UCSD-AML1 (cell line): ENCODE results near the gene GNA12.
"Not testable (repeated sequence)": the region's sequence is repeated elsewhere in the genome, so short reads cannot be mapped to it uniquely, and the experiment has no call there.

Experiments
- DNase-seq: peaks from one replicate; lab custom pipeline; 2025; ENCODE audit not compliant: unreplicated experiment; lab: John Stamatoyannopoulos, UW

Gene GNA12

DNA sequence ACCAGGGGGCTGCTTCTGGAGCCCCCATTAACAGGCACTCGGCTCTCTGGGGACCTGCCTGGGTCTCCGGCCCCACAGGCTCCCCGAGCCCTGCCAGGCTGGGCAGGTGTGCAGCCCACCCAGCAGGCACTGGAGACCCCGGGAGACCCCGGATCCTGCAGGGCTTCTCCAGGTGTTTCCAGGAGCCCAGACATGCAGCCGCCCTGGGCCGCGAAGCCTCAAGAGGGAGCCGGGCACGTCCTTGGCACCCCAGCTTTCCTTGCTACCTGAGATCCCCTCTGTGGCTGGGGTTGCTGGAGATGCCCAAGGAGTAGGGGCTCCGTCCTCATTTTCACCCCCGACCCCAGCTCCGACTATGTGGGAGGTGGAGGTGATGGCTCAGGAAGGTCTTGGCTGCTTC lies 163.9 kb downstream of the GNA12 start:
- no peak for DNase-seq

DNA sequence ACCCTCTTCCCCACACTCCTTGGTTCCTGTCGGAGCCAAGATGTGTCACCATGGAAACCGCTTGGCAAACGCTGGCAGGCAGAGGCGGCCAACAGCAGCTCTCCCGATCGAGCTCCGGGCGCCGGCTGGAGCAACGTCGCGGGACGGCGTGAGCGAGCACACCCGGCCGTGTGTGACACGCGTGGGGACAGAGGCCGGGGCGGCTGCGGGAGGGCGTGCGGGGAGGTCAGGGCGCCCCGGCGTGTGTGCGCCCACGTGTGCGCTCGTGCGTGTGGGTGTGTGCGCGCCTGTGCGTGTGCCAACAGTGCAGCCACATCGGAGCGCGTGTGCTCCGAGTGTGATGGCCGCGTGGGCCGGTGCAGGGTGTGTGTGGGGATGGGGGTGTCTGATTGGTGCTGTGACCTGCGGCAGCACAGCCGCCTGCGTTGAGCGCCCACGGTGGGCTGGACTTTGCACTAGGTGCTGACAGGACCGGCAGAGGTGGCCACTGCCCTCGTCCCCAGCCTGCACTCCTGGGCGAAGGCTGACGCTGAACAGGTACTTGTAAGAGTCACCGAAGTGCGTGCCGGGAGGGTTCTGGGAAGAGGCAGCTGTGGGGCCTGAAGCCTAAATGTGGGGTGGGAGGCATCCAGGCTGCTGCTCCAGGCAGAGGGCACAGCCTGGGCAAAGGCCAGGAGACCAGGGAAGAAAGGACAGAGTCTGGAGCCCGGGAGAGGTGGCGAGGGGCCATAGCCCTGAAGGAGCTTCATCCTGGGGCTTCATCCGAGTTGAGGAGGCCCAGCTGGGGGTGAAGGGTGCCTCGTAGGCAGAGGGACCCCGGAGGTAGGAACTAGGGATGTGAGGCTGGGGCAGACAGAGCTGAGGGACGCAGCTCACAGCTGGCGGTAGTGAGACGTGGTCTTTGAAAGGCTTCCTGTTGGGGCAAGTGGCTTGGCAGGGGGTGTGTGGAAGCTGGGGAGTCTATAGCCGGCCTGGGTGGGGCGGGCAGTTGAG lies 164.7 kb downstream of the GNA12 start:
- not testable (repeated sequence) for DNase-seq

DNA sequence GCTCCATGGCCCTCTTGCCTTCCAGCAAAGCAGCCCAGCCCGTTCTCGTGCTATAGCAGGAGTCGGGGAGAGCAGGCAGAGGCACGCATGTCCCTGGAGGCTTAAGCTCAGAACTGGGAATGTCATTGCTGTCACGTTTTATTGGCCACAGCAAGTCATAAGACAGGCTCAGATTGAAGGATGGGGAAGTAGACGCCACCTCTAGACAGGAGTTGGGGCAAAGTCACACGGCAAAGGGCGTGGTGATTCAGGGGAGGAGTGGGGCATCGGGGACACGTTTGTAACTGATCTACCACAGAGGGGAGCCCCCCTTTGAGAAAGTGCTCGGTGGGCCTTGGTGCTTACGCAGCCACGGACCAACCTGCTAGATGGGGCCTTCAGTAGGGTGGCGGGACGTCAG lies 165.7 kb downstream of the GNA12 start:
- not testable (repeated sequence) for DNase-seq
